GM12873 (cell line): ENCODE data around the gene KIRREL3.

Experiments used
- CTCF ChIP-seq: IDR thresholded peaks from 2 replicates; pipeline ENCODE4 v1.5.1; 2012; ENCODE audit warnings: low read depth, mild to moderate bottlenecking, moderate library complexity, low read length, control low read depth; ENCODE audit not compliant: insufficient read depth; ENCODE audit errors: missing control alignments

Gene KIRREL3

GRCh38 chr11:126476266-126476924, 524.2 kb downstream of the KIRREL3 start:
- no peak for TF ChIP-seq CTCF

GRCh38 chr11:126475014-126475991, 525.3 kb downstream of the KIRREL3 start:
- TF ChIP-seq CTCF, result no peak

GRCh38 chr11:126474220-126474619, 526.4 kb downstream of the KIRREL3 start:
- TF ChIP-seq CTCF, result no peak

- no peak for TF ChIP-seq CTCF
Observed at GRCh38 chr11:126473269-126473668, 527.3 kb downstream of the KIRREL3 start.

GRCh38 chr11:126469311-126469710, 531.3 kb downstream of the KIRREL3 start:
- no peak for TF ChIP-seq CTCF

- TF ChIP-seq CTCF, result no peak
Observed at GRCh38 chr11:126468102-126468521, 532.5 kb downstream of the KIRREL3 start.

- TF ChIP-seq CTCF, result no peak
Observed at GRCh38 chr11:126467471-126467870, 533.1 kb downstream of the KIRREL3 start.
